Tibial nerve (tissue), 4 donors: ENCODE results near the gene INTS1. TPM values are rescaled to one million over a fixed set of nuclear protein-coding genes. Genes with fewer than 3 reads are reported as not detected.

Source experiments
- DNase-seq, 2 donors: peaks; one replicate each; pipeline ENCODE4 v3.0.0-alpha.2; 2019; ENCODE audit warnings: low spot score in 2 of 2
- H3K27ac ChIP-seq, 4 donors: fragments of 200-600 bp; sonication (generic) in 3 of 4; one replicate each; pipeline ENCODE4 v1.5.1; 2017 to 2019; ENCODE audit warnings: mild to moderate bottlenecking in 1 of 4
- H3K27me3 ChIP-seq, 2 donors: fragments of 200-600 bp; sonication (generic) in 1 of 2; one replicate each; pipeline versions ENCODE4 v1.5.1 to v1.6.0; 2017 to 2019
- H3K36me3 ChIP-seq, 3 donors: fragments of 200-600 bp; sonication (generic); one replicate each; pipeline ENCODE4 v1.5.1; 2018 to 2019
- H3K4me1 ChIP-seq, 4 donors: fragments of 200-600 bp; sonication (generic) in 3 of 4; one replicate each; pipeline ENCODE4 v1.5.1; 2017 to 2019
- H3K4me3 ChIP-seq, 4 donors: fragments of 200-600 bp; sonication (generic) in 3 of 4; one replicate each; pipeline ENCODE4 v1.5.1; 2017 to 2019; ENCODE audit warnings: mild to moderate bottlenecking in 1 of 4, moderate library complexity in 1 of 4
- H3K9me3 ChIP-seq, 4 donors: fragments of 200-600 bp; sonication (generic) in 3 of 4; one replicate each; pipeline ENCODE4 v1.5.1; 2017 to 2019
- EP300 ChIP-seq, 2 donors: sonication (generic); formaldehyde crosslinking; IDR thresholded peaks; one replicate each; pipeline ENCODE4 v1.6.1; 2017; ENCODE audit warnings: antibody characterized with exemption in 2 of 2, mild to moderate bottlenecking in 1 of 2
- POLR2A ChIP-seq, 2 donors: fragments of 450-650 bp; IDR thresholded peaks; one replicate each; pipeline ENCODE4 v1.6.1; 2017; ENCODE audit warnings: antibody characterized with exemption in 2 of 2, mild to moderate bottlenecking in 2 of 2, moderate library complexity in 2 of 2
- WGBS, 2 donors: methylation state at CpG; one replicate each; pipeline ENCODE4 v1.1.5; 2018; 5-methylcytosine and 5-hydroxymethylcytosine counted together
- total RNA-seq, 4 donors: library from RNA; depleted of rRNA; stranded (reverse); fragments of >200 nt; gene quantifications; one replicate each; pipeline ENCODE4 v1.1.0, GENCODE V29; 2016
- TF ChIP-seq, protein P1 (sequence below), 5 experiments: fragments of 200-600 bp in 3 of 5; fragments of 450-650 bp in 2 of 5; sonication (generic) in 3 of 5; IDR thresholded peaks; one replicate each; pipeline ENCODE4 v1.5.1; 2016 to 2019; ENCODE audit warnings: antibody characterized with exemption in 5 of 5, mild to moderate bottlenecking in 3 of 5, moderate library complexity in 2 of 5

INTS1 gene
- total RNA-seq, 4 donors from 2014 or later, result 45.7 to 81.6 (median 52.3) TPM

DNA sequence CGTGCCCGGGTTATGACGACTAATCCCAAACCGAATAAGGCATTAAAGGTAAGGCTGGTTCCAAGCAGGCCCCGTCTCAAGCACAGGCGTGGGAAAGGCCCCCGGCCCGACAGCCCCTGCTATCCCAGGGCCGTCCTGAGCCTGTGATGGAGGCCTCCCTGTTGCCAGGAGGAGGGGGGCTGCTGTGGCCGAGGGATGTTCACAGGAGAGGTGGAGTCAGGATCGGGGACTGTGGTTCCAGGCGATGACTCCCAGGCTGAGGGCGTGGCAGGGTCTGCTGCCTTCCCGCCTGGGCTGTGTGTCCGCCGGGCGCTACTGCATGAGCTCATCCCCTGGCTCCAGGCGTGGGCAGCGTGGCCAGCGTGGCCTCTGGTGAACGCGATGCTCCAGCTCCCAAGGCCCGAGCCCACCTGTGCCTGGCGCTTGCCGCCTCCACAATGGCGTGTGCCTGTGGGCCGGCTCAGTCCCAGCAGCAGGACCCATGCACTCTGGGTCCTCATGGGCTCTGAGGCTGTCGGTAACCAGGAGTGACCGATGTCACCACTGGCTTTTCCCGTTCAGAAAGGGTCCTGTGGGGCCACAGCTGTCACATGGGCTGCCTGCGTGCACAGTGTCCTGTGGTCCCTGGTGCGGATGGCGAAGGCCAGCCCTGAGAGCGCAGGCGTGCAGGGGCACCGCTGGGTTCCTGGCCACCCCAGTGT lies 35.1 kb upstream of the INTS1 start:
- Histone ChIP-seq H3K9me3 (no peaks in the 10 kb centered on the region), H3K36me3 (peaks cover 0 to 59% (median 0%) of the 10 kb centered on the region in 3 donors), H3K27ac (peak overlapping the region; percentile 90 to 100 (median 100)), H3K4me1 (peaks cover 0 to 44% (median 27%) of the 10 kb centered on the region in 4 donors), H3K27me3 (no peaks in the 10 kb centered on the region), H3K4me3 (no peak overlapping the region)
- no peak for DNase-seq
- 73 to 89% methylated on average over 22 to 32 of the region's 36 CpGs for WGBS, 2 donors
- TF ChIP-seq POLR2A (IDR thresholded peaks at IDR 0.05) (no peak), EP300 (IDR thresholded peaks at IDR 0.05) (no peak)
- TF ChIP-seq, protein P1, sequence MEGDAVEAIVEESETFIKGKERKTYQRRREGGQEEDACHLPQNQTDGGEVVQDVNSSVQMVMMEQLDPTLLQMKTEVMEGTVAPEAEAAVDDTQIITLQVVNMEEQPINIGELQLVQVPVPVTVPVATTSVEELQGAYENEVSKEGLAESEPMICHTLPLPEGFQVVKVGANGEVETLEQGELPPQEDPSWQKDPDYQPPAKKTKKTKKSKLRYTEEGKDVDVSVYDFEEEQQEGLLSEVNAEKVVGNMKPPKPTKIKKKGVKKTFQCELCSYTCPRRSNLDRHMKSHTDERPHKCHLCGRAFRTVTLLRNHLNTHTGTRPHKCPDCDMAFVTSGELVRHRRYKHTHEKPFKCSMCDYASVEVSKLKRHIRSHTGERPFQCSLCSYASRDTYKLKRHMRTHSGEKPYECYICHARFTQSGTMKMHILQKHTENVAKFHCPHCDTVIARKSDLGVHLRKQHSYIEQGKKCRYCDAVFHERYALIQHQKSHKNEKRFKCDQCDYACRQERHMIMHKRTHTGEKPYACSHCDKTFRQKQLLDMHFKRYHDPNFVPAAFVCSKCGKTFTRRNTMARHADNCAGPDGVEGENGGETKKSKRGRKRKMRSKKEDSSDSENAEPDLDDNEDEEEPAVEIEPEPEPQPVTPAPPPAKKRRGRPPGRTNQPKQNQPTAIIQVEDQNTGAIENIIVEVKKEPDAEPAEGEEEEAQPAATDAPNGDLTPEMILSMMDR (IDR thresholded peaks at IDR 0.05), result no peak

DNA sequence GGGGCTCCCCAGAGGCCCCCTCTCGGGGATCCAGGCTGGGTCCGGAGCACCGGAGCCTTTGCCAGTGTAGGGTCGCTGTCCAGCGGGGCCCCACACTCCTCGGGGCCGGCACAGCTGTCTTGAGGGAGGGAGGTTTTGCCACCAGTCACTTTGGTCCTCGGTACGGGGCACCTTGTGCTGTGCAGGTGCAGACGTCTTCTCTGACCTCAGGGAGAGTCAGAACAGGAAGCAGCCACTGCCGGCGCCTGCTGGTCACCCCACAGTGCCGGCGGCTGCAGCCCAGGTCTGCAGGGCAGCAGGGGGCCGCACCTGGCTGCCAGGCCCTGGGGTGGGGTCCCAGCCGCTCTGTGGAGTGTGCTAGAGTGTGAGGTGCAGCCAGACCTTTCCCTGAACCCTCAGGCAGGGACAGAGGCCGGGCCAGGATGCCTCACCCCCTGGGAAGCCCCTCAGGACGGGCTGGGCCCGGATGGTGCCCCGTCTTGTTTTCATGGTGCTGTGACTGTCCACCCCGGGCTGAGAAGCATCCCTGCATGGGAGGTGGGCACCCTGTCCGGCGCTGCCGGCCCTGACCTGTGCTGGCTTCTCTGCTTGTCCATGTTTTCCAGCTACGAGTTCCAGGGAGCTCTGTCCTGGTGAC lies 34.5 kb upstream of the INTS1 start:
- no peaks in the 10 kb centered on the region for H3K27me3 ChIP-seq
- TF ChIP-seq EP300 (IDR thresholded peaks at IDR 0.05), result no peak
- peak overlapping the region; percentile 90 to 100 (median 100) for H3K27ac ChIP-seq
- H3K9me3 ChIP-seq, result no peaks in the 10 kb centered on the region
- peaks cover 0 to 52% (median 0%) of the 10 kb centered on the region in 3 donors for H3K36me3 ChIP-seq
- no peak for DNase-seq
- WGBS, 2 donors, result 44 to 74% methylated on average over 13 to 14 of the region's 25 CpGs
- H3K4me1 ChIP-seq, result peaks cover 0 to 51% (median 34%) of the 10 kb centered on the region in 4 donors
- peak overlapping the region in 3 of 4 donors; percentile 38 to 61 (median 55) for H3K4me3 ChIP-seq

DNA sequence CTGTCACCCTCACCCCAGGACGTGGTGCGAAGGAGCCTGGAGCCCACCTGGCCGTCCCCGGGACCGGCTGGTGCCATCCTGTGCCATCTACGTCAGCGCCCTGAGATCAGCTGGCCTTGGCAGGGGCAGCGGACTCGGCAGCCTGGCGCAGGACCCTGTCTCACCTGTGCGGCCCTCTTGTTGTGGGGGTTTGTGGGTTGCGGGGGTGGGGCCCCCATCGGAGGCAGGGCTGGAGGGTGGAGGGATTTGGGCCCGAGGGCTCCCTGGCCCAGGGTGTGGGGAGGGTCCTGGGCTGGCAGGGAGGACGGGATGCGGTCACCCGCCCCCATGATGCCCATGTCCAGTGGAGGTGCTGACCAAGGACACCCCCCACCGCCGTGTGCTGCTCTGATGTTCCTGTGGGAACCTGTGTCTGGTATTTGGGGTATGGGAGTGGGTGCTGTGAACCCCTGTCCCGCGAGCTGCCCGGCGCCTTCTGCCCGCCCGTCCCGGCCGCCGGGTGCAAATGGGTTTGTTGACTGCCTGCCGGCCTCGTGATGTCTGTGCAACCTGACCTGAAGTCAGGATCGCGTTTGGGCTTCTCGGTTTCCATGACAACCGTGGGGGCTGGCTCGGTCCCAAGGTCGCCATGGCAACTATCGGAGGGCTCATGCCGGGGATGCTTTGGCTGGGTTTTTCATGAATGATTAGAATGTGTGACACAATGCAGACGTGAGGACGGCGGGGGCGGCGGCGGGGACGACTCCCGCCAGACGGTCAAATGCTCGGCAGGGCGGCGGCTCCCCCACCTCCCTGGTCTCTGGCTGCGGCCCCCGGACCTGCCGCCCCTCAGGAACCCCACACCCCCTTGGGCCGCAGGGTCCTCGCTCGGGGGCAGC lies 33.6 kb upstream of the INTS1 start:
- Histone ChIP-seq H3K4me1 (peaks cover 0 to 59% (median 42%) of the 10 kb centered on the region in 4 donors), H3K27ac (peak overlapping the region; percentile 90 to 100 (median 100)), H3K36me3 (peaks cover 0 to 43% (median 0%) of the 10 kb centered on the region in 3 donors), H3K27me3 (no peaks in the 10 kb centered on the region), H3K4me3 (peak overlapping the region; percentile 38 to 61 (median 51)), H3K9me3 (no peaks in the 10 kb centered on the region)
- peak; percentile 7 to 19 for TF ChIP-seq POLR2A (IDR thresholded peaks at IDR 0.05)
- TF ChIP-seq, protein P1 (IDR thresholded peaks at IDR 0.05), result peak in 1 of 5 experiments; percentile 20
- TF ChIP-seq EP300 (IDR thresholded peaks at IDR 0.05), result peak; percentile 85 to 88
- DNase-seq, result peak; percentile 93 to 96
- WGBS, 2 donors, result 24 to 32% methylated on average over 22 to 35 of the region's 56 CpGs

DNA sequence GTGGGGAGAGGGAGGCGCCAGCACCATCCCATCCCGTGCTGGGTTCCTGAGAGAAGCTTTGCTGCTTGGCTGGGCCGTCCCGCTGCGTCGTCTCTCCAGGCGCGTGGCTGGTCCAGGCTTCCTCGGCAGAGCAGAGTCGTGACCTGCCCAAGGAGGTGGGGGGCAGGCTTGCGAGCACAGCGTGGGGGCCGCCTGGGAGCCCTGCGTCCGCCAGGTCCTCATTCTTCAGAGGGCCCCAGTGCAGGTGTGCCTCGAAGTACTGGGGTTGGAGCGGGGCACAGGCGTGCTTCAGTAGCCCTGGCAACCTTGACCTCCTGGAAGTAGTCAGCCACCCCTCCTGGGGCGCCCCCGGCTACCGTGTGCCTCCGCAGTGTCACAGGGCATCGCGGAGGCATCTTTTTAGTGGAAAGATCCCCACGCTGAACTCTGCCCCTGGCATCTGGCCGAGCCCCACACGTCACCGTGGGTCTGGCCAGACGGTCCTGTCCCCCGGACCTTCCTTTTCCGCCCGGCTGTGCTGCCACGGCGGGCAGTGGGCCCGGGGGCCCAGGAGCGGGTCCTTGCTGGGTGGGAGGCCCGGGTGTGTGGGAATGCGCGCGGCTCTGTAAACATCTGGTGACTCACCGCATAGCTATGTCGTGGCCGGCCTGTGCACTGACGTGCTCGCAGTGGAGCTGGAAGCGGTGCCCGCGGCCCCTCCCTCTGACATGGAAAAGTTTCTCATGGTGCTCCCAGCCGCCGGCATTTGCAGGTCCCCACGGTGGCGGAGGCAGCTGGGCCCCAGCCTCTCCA lies 32.8 kb upstream of the INTS1 start:
- TF ChIP-seq POLR2A (IDR thresholded peaks at IDR 0.05) (peak; percentile 35 to 78), EP300 (IDR thresholded peaks at IDR 0.05) (peak; percentile 93 to 96)
- TF ChIP-seq, protein P1 (IDR thresholded peaks at IDR 0.05), result no peak
- Histone ChIP-seq H3K27me3 (no peaks in the 10 kb centered on the region), H3K4me1 (peaks cover 0 to 64% (median 43%) of the 10 kb centered on the region in 4 donors), H3K4me3 (peak overlapping the region; percentile 38 to 61 (median 51)), H3K27ac (peak overlapping the region; percentile 90 to 100 (median 100)), H3K9me3 (no peaks in the 10 kb centered on the region), H3K36me3 (peaks cover 0 to 35% (median 0%) of the 10 kb centered on the region in 3 donors)
- 2 to 14% methylated on average over 10 to 42 of the region's 52 CpGs for WGBS, 2 donors
- peak; percentile 92 to 94 for DNase-seq

DNA sequence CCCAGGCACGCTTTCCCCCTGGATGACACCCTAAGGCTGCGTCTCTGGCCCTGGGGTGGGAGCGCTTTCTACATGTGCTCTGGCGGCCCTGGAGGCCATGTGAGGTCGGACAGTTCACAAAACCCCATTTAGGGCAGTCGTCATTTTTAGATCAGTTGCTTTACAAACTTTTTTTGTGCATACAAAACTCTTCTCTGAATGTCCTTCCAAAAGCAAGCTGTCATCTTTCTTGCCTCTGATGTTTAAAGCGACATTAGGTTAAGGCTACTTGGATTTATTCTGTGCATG lies 32.2 kb upstream of the INTS1 start:
- 48 to 52% methylated on average over 7 of the region's 7 CpGs for WGBS, 2 donors
- DNase-seq, result no peak
- H3K27ac ChIP-seq, result peak overlapping the region; percentile 90 to 100 (median 100)
- TF ChIP-seq, protein P1 (IDR thresholded peaks at IDR 0.05), result no peak
- TF ChIP-seq EP300 (IDR thresholded peaks at IDR 0.05) (no peak), POLR2A (IDR thresholded peaks at IDR 0.05) (no peak)
- H3K27me3 ChIP-seq, result no peaks in the 10 kb centered on the region
- peak overlapping the region in 2 of 4 donors; percentile 38 to 61 for H3K4me3 ChIP-seq
- H3K36me3 ChIP-seq, result peaks cover 0 to 29% (median 0%) of the 10 kb centered on the region in 3 donors
- peaks cover 0 to 69% (median 46%) of the 10 kb centered on the region in 4 donors for H3K4me1 ChIP-seq
- H3K9me3 ChIP-seq, result no peaks in the 10 kb centered on the region
